Measurements from ENCODE around the gene ZFP36.
"Not testable (repeated sequence)": the region's sequence is repeated elsewhere in the genome, so short reads cannot be mapped to it uniquely, and the experiment has no call there.

The ZFP36 gene, protein sequence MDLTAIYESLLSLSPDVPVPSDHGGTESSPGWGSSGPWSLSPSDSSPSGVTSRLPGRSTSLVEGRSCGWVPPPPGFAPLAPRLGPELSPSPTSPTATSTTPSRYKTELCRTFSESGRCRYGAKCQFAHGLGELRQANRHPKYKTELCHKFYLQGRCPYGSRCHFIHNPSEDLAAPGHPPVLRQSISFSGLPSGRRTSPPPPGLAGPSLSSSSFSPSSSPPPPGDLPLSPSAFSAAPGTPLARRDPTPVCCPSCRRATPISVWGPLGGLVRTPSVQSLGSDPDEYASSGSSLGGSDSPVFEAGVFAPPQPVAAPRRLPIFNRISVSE
- 133 to 280 (median 216) reads per million in 4 experiments for total RNA-seq

DNA sequence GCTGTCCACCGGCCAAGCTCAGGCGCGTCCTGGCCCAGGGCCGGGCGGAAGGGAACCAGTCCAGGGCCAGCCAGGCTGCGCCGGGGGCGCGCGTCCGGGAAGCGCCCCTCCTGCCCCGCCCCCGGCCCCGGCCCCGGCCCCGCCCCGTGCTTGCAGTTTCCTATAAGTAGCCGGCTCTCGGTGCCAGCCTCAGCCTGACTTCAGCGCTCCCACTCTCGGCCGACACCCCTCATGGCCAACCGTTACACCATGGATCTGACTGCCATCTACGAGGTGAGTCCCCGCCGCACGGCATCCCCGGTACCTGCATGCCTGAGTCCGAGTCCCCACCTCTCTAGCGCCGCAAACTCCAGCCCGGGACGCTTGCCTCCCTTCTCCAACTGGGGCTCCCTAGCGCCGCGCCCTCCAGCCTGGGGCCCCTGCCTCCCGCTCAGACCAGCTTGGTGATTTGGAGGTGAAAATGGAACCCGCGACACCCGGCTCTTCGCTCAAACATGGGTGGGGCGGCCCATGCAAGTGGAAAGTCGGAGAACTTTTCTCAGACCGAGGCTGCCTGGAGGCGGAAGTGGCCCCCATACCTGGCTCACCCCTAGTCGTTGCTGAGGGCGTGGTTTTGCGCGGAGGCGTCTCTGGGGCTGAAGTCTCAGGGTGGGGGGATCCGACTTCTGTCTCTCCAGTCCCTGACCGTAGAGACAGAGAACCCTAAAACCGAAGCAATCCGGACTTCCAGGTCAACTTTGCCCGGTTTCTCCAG, at the start of gene ZFP36:
Gene ZFP36, plus strand, starts transcription at position 192 of the 754 bp plus-strand sequence. Its CDS starts 58 bp downstream, at position 250.
- peak; percentile 88 for DNase-seq

DNA sequence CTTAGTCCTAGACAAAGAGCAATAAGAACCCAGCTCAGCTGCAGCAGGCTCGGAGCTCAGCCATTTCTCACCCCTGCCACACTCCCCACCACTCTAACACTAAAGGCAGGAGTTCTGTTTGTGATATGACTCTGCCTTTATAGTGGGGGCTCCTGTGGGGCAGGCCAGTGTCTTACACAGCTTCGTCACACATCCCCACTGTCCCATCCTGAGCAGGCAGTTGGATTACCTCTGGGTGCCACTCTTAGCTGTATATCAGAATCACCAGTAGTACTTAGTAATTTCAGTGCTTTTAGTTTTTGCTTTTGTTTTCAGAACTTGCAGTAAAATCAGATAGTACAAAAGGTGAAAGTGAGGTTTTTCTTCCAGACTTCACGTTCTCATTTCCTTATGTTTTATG, 47.6 kb upstream of the ZFP36 start:
- DNase-seq, result no peak

DNA sequence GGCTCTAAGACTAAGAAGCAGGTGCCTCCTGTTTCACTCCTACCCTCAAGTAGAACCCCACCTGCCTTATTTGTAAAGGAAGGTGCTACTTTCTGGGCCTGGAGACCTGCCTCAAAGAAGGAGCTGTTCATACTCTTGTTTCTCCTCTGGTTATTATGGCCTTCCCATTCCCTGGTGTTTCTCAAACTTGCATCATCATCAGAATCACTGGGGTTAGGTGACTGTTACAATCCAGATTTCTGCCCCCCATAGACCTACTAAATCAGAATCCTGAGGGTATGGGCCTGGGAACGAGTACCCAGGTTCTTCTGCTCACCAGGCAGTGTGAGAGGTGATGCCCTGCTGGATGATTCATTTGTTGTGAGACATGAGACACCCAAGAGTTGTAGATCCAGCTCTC, 46.0 kb upstream of the ZFP36 start:
- DNase-seq, result no peak

DNA sequence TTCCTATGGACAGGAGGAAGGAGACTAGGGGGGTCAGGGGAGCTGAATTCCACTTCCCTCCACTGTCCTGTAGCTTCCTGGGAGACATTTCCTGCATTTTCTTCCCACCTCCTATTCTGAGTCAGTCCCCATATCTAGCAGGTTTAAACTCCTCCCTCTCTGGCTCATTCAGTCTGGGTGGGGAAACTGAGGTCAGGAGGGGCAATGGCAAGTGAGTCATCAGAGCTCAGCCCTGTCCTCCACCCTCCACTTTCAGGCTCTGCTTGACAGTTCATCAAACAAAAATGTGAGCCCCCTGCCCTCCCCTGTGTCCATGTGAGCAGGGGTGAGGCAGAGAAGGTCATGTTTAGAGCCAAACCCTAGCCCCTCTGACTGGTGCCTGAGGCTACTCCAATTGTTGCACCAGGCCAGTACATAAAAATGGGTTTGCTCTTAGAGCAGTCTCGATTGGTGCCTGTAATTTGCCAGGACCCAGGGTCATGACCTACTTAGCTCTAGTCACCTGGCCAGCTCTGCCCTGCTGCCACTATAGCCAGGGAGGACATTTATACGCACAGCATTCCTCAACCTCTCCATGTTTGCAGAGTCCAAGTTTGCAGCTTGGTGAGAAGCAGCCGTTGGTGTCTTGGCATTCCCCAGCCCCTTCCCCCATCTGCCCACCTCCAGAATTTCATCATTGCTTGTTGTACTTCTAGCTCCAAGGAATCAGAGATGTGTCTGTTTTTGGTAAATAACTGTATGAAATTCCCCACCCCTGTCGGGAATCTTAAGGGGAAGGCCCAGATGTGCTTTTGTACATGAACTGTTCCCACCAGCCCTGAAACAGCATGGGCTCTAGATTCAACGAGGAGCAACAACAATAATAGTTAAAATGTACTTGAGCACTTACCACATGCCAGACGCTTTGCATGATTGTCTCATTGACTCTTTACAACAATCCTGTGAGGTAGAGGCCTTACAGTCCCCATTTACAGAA, 43.7 kb upstream of the ZFP36 start:
- DNase-seq, result no peak

DNA sequence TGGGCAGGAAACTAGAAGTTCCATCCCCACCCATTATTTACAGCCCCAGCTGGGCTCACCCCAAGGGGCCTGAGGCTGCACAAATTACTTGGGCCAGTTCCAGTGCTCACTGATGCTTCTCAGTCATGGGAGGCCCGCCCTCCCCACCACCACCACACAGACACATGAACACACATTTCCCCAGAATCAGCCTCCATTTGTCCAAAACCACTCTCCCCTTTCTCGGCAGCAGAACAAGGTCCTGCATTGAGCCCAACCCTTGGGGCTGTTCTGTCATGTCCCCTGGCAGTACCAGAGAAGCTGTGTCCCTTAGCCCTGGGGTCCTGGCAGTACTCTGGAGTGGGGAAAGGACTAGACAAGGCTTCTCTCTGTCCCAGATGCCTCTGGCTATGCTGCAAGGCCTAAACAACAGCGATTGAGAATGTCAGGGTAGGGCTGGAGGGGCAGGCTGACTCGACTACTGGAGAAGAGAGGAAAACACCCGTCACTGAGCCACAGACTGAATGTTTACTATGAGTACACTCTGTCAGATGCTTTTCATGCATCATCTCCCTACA, 42.7 kb upstream of the ZFP36 start:
- DNase-seq, result no peak

DNA sequence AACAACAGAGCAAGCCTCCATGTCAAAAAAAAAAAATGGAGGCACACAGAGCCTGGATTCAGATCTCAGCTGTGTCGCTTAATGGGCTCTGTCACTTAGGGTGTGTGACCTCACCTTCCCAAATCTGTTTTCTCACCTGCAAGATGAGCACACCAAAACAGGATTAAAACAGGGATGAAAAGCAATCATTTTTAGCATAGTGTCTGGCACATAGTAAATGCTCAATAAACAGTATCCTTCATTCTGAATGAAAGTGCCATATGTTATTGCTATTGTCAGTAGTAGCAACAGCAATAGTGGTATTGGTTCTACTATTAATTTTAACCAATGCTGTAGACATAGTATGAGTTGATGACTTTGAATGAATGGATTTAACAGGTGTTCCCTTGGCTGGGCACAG, 41.1 kb upstream of the ZFP36 start:
- DNase-seq, result no peak

DNA sequence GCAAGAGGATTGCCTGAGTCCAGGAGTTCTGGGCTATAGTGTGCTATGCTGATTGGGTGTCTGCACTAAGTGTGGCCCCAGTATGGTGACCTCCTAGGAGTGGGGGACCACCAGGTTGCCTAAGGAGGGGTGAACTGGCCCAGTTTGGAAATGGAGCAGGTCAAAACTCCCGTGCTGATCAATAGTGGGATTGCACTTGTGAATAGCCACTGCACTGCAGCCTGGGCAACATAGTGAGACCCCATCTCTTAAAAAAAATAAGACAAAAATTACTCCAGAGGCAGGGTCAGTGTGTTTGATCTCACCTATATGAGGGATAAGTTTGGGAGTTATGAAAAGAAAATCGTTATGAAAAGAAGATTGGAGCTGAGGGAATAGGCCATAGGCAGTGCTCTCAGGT, 37.4 kb upstream of the ZFP36 start:
- DNase-seq, result no peak

DNA sequence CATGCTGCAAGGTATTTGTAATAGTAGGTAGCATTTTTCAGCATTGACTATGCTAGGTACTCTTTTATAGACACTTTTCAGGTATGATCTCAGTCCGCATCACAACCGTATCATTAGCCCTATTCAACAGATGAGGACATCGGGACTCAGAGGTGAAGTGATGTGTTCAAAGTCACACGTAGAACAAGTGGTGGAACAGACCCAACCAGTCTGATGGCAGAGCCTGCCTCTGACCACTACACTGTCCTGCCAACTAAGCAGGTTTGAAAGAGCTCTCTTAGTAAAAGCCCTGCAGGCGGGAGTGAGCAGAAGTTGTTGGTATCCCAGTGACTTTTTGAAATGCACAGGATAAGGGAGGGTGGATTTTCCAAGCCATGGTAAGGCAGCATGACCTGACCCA, 35.9 kb upstream of the ZFP36 start:
- DNase-seq, result no peak

DNA sequence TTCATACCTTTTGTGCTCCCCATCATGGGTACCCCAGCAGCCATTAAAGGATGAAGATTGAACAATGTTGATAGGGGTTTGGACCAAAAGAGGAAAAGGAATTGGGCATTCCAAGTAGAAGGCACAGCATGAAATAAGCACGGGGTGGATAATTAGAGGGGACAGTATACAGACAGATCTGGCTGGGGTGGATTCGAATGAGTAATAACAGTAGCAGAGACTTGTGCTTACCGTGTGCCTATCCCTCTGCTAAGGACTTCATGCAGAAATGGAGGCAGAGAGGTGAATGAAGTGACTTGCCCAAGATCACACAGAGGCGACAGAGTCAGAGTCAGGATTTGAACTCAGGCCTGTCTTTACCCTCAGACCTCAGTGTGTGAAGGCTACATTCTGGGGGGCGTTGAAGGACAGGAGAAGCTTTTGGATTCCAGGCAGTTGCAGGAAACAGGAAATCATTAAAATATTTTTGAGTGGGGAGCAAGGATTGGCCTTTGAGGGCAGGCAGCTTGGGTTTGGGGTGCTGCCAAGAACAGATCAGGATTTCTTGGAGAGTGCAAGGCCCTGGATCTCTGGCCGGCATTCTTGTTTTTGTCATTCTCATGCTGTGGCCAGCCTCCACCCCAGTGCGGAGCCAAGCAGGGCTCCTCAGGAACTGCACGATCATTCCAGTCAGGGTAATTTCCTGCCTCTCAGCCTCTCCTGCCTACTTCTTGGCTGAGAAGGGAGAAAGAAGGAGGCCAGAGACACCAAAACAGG, 34.4 kb upstream of the ZFP36 start:
- DNase-seq, result no peak

DNA sequence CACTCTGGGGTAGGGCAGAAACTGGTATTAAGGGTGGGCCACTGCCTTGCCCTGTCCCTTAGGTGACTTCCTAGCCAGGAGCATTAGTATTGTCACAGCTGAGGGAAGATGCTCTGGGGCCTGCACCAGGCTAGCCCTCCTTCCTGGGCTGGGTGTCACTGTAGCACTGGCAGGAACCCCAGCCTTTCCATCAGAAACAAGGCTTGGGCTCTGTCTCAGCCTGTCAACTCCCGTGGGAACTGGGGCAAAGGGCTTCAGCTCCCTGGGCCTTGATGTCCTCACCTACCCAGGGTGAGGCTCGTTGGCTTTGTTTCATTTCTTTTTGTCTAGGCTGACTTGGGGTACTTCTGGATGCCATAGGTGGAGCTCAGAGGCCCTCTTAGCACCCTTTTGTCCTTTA, 33.7 kb upstream of the ZFP36 start:
- no peak for DNase-seq

DNA sequence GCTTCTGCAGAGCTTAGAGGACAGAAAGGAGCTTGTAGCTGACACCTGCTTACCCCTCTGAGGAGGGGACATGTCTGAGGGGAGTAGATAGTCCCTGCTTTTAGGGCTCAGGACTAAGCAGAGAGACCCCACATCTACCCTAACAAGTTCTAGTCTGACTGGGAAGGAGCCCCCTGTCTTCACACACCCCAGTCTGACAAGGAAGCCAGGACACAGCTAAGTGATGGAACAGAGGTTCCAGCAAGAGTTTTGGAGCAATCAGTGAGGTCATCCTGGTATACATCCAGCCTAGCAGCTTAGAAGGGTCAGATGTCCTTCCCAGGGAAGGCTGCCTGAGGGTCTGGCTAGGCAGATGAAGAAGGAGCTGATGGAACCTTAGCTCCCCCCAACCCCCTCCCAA, 30.7 kb upstream of the ZFP36 start:
- no peak for DNase-seq

DNA sequence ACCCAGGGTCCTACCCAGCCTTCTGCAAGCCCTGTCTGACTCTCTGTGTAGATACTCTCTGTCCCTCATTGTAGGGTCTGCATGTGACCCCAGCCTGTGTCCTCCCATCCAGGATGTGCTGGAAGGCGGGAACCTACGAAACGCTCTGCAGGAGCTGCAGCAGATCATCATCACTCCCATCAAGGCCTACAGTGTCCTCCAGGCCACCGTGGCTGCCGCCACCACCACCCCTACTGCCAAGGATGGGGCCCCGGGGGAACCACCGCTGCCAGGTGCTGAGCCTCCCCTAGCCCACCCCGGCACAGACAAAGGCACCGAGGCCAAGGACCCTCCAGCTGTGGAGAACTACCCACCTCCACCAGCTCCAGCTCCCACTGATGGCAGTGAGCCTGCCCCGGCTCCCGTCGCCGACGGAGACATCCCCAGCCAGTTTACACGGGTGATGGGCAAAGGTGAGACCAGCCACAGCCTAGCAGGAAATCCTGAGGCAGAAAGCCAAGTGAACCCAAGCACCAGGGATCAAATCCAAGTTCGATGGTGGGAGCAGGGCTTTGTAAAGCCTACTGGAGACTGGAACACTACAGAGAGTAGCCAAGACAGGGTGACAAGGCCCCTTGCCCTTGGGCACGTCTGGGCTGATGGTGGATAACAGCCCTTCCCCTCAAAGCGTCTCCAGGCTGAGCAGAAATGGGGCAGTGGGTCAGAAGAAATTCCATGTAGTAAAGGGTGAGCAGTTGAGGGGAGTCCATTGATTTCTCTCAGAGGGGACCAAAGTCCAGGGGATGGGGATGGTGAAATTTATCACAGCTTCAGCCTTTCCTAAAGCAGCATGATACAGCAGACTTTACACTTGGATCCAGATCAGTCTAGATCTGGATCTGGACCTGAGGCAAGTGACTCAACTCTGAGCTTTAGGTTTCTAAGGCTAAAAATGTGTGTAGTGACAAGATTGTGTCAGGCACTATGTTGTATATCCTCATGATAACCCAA, 29.0 kb upstream of the ZFP36 start:
- DNase-seq, result no peak

DNA sequence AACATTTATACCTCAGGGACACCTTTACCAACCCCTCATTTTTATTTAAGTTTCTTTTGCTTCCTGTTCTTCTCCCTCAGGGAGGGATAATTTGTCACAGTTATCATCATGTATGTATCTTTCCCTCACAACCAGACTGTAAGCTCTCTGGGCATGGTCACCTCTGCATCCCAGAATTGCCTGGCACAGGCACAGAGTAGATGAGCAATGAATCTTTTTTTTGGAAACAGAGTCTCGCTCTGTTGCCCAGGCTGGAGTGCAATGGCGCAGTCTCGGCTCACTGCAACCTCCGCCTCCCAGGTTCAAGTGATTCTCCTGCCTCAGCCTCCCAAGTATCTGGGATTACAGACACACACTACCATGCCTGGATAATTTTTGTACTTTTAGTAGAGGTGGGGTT, 27.3 kb upstream of the ZFP36 start:
- DNase-seq, result not testable (repeated sequence)

DNA sequence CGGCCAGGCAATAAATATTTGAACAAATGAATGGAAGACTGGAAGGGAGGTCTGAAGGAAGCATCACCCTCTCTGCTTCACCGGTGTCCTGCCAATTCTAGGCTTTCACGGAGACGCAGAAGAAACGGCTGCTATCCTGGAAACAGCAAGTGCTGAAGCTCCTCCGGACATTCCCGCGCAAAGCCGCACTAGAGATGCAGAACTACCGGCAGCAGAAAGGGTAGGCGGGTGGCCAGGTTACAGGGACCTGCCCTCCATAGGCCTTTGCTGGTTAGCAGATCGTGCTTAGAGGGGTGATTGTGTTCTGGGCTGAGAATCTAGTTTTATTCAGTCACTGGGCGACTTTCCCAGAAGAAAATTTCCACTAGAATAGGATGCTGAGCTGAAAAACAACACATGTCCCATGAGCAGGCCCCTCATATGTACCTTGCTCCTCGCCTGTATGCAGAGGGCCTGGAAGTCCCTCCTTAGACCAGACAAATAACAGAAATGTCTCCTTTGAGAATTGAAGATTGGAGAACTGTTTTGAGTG, 26.7 kb upstream of the ZFP36 start:
- no peak for DNase-seq

DNA sequence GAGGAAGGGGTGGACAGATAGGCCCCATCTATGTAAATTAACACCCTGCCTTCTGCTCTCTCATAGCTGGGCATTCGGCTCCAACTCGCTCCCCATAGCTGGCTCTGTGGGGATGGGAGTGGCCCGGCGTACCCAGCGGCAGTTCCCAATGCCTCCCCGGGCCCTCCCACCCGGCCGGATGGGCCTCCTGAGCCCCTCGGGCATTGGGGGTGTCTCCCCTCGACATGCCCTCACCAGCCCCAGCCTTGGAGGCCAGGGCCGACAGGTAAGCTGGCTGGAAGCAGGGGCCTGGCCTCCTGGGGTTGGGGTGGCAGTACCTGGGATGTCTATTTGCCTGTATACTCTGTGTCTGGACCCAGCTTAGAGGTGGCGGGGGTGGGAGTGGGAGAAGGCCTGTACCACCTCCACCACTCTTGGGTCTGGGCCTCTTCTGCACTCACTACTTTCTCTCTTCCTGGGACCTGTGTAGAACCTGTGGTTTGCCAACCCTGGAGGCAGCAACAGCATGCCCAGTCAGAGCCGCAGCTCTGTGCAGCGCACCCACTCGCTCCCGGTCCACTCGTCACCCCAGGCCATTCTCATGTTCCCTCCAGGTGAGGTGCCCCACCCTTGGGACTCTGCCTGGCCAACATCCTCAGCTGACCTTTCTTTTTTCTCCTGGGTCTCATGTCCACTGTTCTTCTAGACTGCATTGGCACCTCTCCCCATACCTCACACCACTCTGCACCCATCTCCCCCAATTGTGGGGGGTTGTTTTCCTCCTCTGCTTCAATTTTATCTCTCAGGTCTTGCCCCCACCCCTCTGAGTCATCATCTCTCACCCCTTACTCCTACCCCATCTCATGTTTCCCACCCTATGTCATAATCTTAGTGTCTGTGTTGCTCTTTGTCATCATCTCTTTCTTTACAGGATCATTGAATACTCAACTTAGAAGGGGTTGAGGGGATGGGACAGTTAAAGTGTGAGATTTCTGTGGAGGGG, 25.8 kb upstream of the ZFP36 start:
- DNase-seq, result no peak

DNA sequence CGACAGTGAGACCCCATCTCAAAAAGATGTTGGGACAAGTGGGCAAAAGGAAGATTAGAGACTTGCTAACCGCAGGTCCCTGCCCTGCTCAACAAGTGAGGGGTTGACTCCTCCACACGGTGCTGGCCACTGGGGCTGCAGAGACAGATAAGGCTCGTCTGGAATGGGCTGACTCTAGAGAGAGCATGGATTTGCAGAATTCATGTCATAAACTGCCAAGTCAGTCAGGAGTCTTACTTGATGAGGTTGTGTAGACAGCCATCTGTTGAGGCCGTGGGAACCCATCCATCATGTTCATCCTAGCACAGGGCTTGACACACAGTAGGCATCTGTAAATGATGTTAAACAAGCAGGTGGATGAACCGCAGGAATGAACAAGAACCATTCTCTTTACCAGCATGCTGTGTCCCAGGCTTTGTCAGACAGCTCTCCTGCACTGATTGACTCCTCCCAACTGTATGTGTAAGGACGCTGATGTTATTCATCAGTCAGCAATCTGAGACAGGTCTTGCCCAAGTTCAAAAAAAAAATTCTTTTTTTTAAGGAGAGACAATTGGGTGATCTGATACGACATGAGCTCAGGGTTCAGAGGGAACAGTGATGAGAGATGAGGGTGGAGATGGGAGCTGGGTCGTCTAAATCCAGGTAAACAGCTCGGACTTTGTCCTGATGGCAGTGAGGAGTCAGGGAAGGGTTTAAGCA, 24.6 kb upstream of the ZFP36 start:
- no peak for DNase-seq

DNA sequence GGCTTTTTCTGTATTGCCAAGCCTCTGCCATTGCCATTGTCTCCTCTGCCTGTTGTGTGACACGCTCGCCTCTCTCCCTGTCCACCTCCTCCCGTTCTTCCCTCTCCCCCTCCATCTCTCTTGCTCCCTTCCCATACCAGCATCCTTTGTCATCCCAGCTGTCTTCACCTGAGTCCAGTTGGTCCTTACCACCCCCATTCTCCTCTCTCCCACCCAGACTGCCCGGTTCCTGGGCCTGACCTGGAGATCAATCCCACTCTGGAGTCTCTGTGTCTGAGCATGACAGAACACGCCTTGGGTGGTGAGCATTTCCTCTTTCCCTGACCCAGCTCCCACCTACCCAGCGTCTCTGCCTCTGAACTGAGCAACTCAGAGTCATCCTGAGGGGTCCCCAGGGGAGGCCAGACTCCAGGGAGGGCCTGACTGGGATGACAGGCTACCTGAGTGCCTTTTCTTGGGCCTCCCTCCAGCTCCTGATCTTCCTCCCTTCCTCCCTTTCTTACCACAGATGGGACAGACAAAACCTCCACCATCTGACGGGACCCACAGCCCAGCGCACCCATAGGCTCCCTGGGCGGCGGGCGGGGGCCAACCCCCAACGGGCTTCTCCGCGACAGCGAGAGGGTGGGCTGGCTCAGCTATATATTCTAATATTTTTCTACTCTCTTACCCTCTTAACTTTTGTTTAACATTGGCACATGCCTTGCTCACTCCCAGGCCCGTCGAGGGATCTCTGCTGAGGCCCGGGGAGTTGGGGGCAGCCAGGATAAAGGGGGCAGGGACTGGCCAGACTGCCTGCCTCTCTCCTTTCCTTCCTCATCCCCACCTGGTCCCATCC, 23.4 kb upstream of the ZFP36 start:
- no peak for DNase-seq

All from effector CD8-positive, alpha-beta T cell (primary cell).